PFSK-1 (cell line): ENCODE data around the gene WBP1.

Experiments used
- POLR2AphosphoS5 ChIP-seq: IDR thresholded peaks from 2 replicates; pipeline ENCODE4 v1.6.1; 2012; ENCODE audit warnings: low read depth, mild to moderate bottlenecking, control low read depth, low read length, moderate library complexity
- REST ChIP-seq, 2 experiments: IDR thresholded peaks; 2 replicates each; pipeline versions ENCODE4 v1.6.1 to v1.8.0; 2011 to 2012; ENCODE audit warnings: low read depth in 2 of 2, low read length in 2 of 2, control low read depth in 1 of 2, inconsistent platforms in 1 of 2, mild to moderate bottlenecking in 1 of 2, moderate library complexity in 1 of 2; ENCODE audit not compliant: insufficient read depth in 1 of 2
- SIN3A ChIP-seq: IDR thresholded peaks from 2 replicates; pipeline ENCODE4 v1.6.1; 2012; ENCODE audit warnings: mild to moderate bottlenecking, low read length, moderate library complexity, borderline replicate concordance; ENCODE audit not compliant: insufficient read depth
- TAF1 ChIP-seq: IDR thresholded peaks from 2 replicates; pipeline ENCODE4 v1.6.1; 2012; ENCODE audit warnings: low read length, control low read depth, borderline replicate concordance; ENCODE audit not compliant: insufficient read depth

DNA sequence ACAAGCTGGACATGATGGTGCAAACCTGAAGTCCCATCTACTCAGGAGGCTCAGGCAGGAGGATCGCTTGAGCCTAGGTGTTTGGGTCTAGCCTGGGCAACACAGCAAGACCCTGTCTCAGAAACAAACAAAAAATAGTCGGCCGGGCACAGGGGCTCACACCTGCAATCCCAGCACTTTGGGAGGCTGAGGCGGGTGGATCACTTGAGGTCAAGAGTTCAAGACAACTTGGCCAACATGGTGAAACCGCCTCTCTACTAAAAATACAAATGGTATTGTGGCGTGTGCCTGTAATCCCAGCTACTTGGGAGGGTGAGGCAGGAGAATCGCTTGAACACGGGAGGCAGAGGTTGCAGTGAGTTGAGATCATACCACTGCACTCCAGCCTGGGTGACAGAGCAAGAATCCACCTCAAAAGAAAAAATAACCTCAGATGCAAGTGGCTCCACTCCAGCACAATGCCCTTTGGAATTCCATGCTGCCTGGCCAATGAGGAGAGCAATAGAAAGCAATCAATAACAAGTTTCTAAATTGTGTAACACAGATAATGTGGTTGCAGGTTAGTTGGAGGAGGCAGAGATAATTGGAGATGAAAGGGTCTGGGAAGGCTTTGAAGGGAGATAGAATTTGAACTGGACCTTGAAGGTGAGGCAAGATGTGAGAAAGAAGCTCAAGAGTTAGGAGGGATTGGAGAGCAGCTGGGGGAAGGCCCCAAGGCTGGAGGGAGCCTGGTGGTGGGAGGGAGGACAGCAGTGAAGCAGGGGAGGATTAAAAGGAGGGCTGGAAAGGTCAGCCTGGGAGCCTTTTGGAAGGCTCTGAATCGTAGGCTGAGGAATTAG lies 30.6 kb downstream of the WBP1 start:
- TF ChIP-seq REST (IDR thresholded peaks at IDR 0.05; ENCODE audit: insufficient read depth in 1 of 2, low read depth in 2 of 2, low read length in 2 of 2), result no peak
- TF ChIP-seq POLR2AphosphoS5, result no peak
- TF ChIP-seq TAF1, result no peak
- TF ChIP-seq SIN3A, result no peak
